Mesodermal cell (in vitro differentiated cells): Measurements from ENCODE around the gene DMAC2L.
"Not testable (repeated sequence)": the region's sequence is repeated elsewhere in the genome, so short reads cannot be mapped to it uniquely, and the experiment has no call there.

Experiments used
- H3K27ac ChIP-seq: 2 replicates; pipeline ENCODE4 v1.7.0; 2013; ENCODE audit warnings: mild to moderate bottlenecking, low read depth, low read length, moderate library complexity; ENCODE audit not compliant: severe bottlenecking
- H3K36me3 ChIP-seq: 2 replicates; pipeline ENCODE4 v1.7.1; 2013; ENCODE audit warnings: mild to moderate bottlenecking, low read length, moderate library complexity; ENCODE audit not compliant: control insufficient read depth, insufficient read depth
- H3K4me1 ChIP-seq: one replicate; pipeline ENCODE4 v1.7.1; 2013; ENCODE audit warnings: mild to moderate bottlenecking, low read length; ENCODE audit not compliant: insufficient read depth, control insufficient read depth, poor library complexity, severe bottlenecking
- H3K4me3 ChIP-seq: 2 replicates; pipeline ENCODE4 v1.7.0; 2013; ENCODE audit warnings: low read length, control low read depth, mild to moderate bottlenecking; ENCODE audit not compliant: insufficient read depth, poor library complexity, severe bottlenecking; ENCODE audit errors: extremely low read depth
- H3K9me3 ChIP-seq: 2 replicates; pipeline ENCODE4 v1.7.1; 2013; ENCODE audit warnings: mild to moderate bottlenecking, low read length, moderate library complexity; ENCODE audit not compliant: control insufficient read depth
- WGBS, 2 experiments: methylation state at CpG; one replicate each; pipeline ENCODE4 v1.1.5; 2013; ENCODE audit warnings: missing lambda C conversion rate in 2 of 2; ENCODE audit not compliant: insufficient coverage in 2 of 2; 5-methylcytosine and 5-hydroxymethylcytosine counted together

DMAC2L gene

GRCh38 chr14:50354527-50354926 is 42.4 kb downstream of the DMAC2L start:
- 50% methylated on average over 1 of the region's 1 CpG; no CpG with 5 or more reads in 1 of the 2 experiments for whole genome bisulfite sequencing, 2 experiments
- Histone ChIP-seq H3K9me3 (no peaks in the 10 kb centered on the region), H3K36me3 (no peaks in the 10 kb centered on the region), H3K27ac (no peak overlapping the region), H3K4me1 (peaks cover 4% of the 10 kb centered on the region), H3K4me3 (no peak overlapping the region)

DNA sequence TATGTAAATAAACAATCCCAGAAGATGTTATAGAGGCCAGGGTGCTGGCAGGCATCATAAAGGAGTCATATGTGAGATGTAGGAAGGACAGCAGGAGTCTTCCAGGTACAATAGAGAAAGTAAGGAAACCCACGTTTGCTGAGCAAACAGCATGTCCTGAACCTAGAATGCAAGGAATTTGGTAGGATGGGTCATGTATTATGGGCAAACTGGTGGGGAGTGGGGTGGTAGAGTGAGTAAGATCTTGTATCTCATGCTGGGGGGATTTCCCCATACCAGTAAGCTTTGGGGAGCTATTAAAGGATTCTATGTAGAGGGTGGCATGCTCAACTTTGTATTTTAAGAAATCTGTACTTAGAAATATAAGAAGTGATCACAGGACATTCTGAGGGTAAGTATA is 43.6 kb downstream of the DMAC2L start:
- WGBS, 2 experiments, result 50 to 67% methylated on average over 1 of the region's 1 CpG
- Histone ChIP-seq H3K4me3 (no peak overlapping the region), H3K9me3 (no peaks in the 10 kb centered on the region), H3K4me1 (peaks cover 3% of the 10 kb centered on the region), H3K36me3 (no peaks in the 10 kb centered on the region), H3K27ac (no peak overlapping the region)

DNA sequence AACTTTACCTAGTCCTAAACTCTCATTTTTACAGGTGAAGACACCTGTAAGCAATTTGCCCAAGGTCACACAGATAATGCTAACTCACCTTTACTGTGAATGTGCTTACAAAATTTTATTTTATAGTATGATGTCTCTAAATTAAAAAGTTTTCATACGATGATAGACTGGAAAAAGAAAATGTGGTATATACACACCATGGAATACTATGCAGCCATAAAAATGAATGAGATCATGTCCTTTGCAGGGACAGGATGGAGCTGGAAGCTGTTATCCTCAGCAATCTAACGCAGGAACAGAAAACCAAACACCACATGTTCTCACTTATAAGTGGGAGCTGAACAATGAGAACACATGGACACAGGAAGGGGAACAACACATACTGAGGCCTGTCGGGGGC is 44.2 kb downstream of the DMAC2L start:
- not testable (repeated sequence) for H3K36me3 ChIP-seq, H3K9me3 ChIP-seq, H3K4me1 ChIP-seq, H3K27ac ChIP-seq, H3K4me3 ChIP-seq
- WGBS, 2 experiments, result 83% methylated on average over 1 of the region's 3 CpGs; no CpG with 5 or more reads in 1 of the 2 experiments

GRCh38 chr14:50357124-50357523 is 45.0 kb downstream of the DMAC2L start:
- 100% methylated on average over 1 of the region's 6 CpGs for WGBS, 2 experiments

DNA sequence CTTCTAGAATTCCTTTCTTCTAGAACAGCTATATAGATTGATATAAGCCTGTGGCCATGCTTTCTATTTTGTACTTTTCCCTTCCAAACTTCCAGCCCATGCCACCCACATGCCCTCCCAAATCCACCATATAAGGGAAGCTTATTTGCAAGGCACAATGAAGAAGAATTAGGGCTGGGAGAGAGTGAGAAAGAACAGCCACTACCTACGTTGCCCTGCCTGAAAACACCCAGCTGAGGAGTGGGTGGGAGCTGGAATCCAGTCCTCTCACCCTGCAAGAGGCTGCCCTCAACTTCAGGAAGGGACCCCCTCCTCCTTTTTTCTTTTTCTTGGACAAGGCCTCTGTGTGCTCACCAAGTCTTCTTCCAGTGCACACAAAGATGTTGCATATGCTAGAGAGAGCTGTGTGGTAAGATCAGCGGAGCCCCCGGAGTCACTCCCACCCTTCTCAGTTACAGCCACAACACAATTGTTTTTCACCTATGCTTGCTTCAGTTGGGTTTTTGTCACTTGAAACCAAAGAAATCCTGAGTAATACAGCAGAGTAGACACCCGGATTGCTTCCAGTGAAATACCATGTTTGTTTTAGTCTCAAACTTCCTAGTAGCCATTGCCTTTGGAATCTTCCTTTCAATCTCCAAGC is 45.8 kb downstream of the DMAC2L start:
- H3K36me3 ChIP-seq, result no peaks in the 10 kb centered on the region
- H3K4me3 ChIP-seq, result no peak overlapping the region
- no peak overlapping the region for H3K27ac ChIP-seq
- H3K4me1 ChIP-seq, result no peaks in the 10 kb centered on the region
- H3K9me3 ChIP-seq, result no peaks in the 10 kb centered on the region
- WGBS, 2 experiments, result 86 to 92% methylated on average over 3 of the region's 4 CpGs

More at GRCh38 chr14:50357124-50357523, 45.0 kb downstream of the DMAC2L start:
- Histone ChIP-seq H3K9me3 (no peaks in the 10 kb centered on the region), H3K27ac (no peak overlapping the region), H3K36me3 (no peaks in the 10 kb centered on the region), H3K4me1 (no peaks in the 10 kb centered on the region), H3K4me3 (no peak overlapping the region)

DNA sequence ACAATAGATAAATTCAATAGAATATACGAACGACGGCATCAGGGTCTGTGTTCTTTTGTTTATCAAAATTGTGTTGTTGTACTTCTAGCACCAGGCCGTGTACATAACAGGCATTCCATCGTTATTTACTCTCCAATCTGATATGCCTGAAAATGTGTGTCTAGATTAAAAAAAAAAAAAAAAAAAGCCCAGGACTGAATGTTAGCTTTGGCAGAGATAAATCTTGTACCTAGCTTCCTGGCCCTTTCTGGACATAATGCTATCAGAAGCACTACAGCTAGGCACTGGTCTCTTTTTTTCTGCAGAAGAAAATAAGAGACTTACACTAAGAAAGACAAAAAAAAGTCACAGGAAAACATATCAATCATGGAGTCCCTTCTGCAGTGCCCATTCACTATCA is 47.5 kb downstream of the DMAC2L start:
- no CpG with 5 or more reads among the region's 5 CpGs for WGBS, 2 experiments
- Histone ChIP-seq H3K36me3 (no peaks in the 10 kb centered on the region), H3K4me3 (no peak overlapping the region), H3K27ac (no peak overlapping the region), H3K9me3 (no peaks in the 10 kb centered on the region), H3K4me1 (no peaks in the 10 kb centered on the region)

- H3K36me3 ChIP-seq, result no peaks in the 10 kb centered on the region
- no CpG with 5 or more reads among the region's 3 CpGs for WGBS, 2 experiments
- H3K27ac ChIP-seq, result no peak overlapping the region
- no peaks in the 10 kb centered on the region for H3K9me3 ChIP-seq
- H3K4me1 ChIP-seq, result no peaks in the 10 kb centered on the region
- no peak overlapping the region for H3K4me3 ChIP-seq
These were observed 48.0 kb downstream of the DMAC2L start for GRCh38 chr14:50360093-50360492.

DNA sequence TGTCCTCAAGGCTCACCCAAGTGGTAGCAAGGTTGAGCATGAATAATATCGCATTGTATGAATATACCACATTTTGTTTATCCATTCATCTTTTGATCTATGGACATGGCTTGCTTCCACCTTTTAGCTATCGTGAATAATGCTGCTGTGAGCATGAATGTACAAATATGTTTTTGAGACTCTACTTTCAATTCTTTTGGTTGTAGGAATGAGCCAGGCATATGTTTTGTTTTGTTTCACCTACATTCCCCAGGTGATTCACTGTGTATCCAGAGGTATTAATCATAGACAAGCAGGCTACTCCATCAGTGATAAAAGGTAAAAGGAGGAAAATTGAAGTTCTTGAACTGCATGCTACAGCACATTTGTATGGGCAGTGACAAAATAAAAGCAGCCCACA is 48.7 kb downstream of the DMAC2L start:
- Histone ChIP-seq H3K36me3 (no peaks in the 10 kb centered on the region), H3K4me1 (no peaks in the 10 kb centered on the region), H3K4me3 (no peak overlapping the region), H3K9me3 (no peaks in the 10 kb centered on the region), H3K27ac (no peak overlapping the region)
- 100% methylated on average over 1 of the region's 2 CpGs; no CpG with 5 or more reads in 1 of the 2 experiments for WGBS, 2 experiments

DNA sequence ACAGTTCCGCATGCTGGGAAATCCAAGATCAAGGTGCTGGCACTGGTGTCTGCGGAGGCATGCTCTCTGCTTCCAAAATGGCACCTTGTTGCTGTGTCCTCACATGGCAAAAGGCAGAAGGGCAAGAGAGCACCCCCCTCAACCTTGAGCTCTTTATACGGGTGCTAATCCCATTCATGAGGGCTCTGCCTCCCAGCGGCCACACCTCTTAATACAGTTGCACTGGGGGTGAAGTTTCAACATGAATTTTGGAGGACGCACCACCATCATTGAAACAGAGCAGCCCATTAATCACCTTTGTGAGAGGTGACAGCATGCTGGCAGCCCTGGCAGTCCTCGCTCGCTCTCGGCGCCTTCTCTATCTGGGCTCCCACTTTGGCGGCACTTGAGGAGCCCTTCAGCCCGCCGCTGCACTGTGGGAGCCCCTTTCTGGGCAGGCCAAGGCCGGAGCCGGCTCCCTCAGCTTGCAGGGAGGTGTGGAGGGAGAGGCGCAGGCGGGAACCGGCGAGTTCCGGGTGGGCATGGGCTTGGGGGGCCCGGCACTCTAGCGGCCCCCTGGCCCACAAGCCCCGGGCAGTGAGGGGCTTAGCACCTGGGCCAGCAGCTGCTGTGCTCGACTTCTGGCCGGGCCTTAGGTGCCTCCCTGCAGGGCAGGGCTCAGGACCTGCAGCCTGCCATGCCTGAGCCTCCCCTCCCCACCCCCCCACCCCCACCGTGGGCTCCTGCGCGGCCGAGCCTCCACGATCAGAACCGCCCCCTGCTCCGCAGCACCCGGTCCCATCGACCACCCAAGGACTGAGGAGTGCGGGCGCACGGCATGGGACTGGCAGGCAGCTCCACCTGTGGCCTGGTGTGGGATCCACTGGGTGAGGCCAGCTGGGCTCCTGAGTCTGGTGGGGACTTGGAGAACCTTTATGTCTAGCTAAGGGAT is 49.6 kb downstream of the DMAC2L start:
- not testable (repeated sequence) for H3K4me1 ChIP-seq, H3K4me3 ChIP-seq, H3K36me3 ChIP-seq, H3K27ac ChIP-seq, H3K9me3 ChIP-seq
- WGBS, 2 experiments, result 90 to 98% methylated on average over 15 to 24 of the region's 36 CpGs

- Histone ChIP-seq H3K4me1 (no peaks in the 10 kb centered on the region), H3K4me3 (no peak overlapping the region), H3K9me3 (no peaks in the 10 kb centered on the region), H3K36me3 (no peaks in the 10 kb centered on the region), H3K27ac (no peak overlapping the region)
- WGBS, 2 experiments, result 90 to 96% methylated on average over 8 to 13 of the region's 14 CpGs
These were observed 50.9 kb downstream of the DMAC2L start for GRCh38 chr14:50362764-50363713.
